HEK293 (cell line): ENCODE measurements around the gene KCNC1.

Source experiments
- CTCF ChIA-PET: fragments of 350-600 bp; formaldehyde crosslinking; extraction: SDS; loops from one replicate; lab custom pipeline; 2021; ENCODE audit warnings: antibody characterized with exemption; lab: Yijun Ruan, JAX
- POLR2A ChIA-PET: fragments of 300-600 bp; formaldehyde crosslinking; extraction: SDS; loops from one replicate; lab custom pipeline; 2020; ENCODE audit warnings: antibody characterized with exemption, inconsistent platforms; lab: Yijun Ruan, JAX
- H3K27ac ChIP-seq: fragments of 200-500 bp; sonication (Bioruptor generic); 2 replicates; pipeline ENCODE4 v1.5.1; 2014; ENCODE audit warnings: low read depth, low read length, control low read depth, inconsistent platforms; ENCODE audit errors: extremely low read depth
- H3K36me3 ChIP-seq, 2 experiments: fragments of 200-500 bp in 1 of 2; sonication (Bioruptor generic) in 1 of 2; 1 replicate in 1 of 2; 2 replicates in 1 of 2; pipeline ENCODE4 v1.5.1; 2014 to 2017; ENCODE audit warnings: inconsistent platforms in 2 of 2, low read length in 2 of 2; ENCODE audit not compliant: control insufficient read depth in 2 of 2, insufficient read depth in 1 of 2
- H3K4me1 ChIP-seq: fragments of 200-500 bp; sonication (Bioruptor generic); 2 replicates; pipeline ENCODE4 v1.5.1; 2014; ENCODE audit warnings: mild to moderate bottlenecking, low read length, inconsistent platforms; ENCODE audit not compliant: control insufficient read depth, insufficient read depth
- H3K4me3 ChIP-seq: 2 replicates; pipeline ENCODE4 v1.5.1; 2011; ENCODE audit warnings: low read depth, mild to moderate bottlenecking, control low read depth, low read length, moderate library complexity
- H3K9me3 ChIP-seq: fragments of 200-500 bp; sonication (Bioruptor generic); 2 replicates; pipeline ENCODE4 v1.5.1; 2014; ENCODE audit warnings: low read depth, low read length, inconsistent platforms; ENCODE audit not compliant: control insufficient read depth, insufficient read depth
- ELK4 ChIP-seq: IDR thresholded peaks from 2 replicates; pipeline ENCODE4 v1.6.1; 2011; ENCODE audit warnings: mild to moderate bottlenecking, low read depth, low read length, borderline replicate concordance
- GLIS1 ChIP-seq: fragments of 450-650 bp; formaldehyde crosslinking; IDR thresholded peaks from 2 replicates; pipeline ENCODE4 v1.5.1; 2016; ENCODE audit warnings: missing biosample characterization, missing genetic modification characterization
- GLIS2 ChIP-seq: fragments of 450-650 bp; formaldehyde crosslinking; IDR thresholded peaks from 2 replicates; pipeline ENCODE4 v1.5.1; 2016; ENCODE audit warnings: missing biosample characterization, missing genetic modification characterization
- WT1 ChIP-seq: fragments of 450-650 bp; formaldehyde crosslinking; IDR thresholded peaks from 2 replicates; pipeline ENCODE4 v1.5.1; 2016; ENCODE audit warnings: missing biosample characterization, missing genetic modification characterization
- ZNF132 ChIP-seq: fragments of 450-650 bp; formaldehyde crosslinking; IDR thresholded peaks from 2 replicates; pipeline ENCODE4 v1.5.1; 2017; ENCODE audit warnings: missing biosample characterization, missing genetic modification characterization, borderline replicate concordance
- ZNF133 ChIP-seq: fragments of 450-650 bp; formaldehyde crosslinking; IDR thresholded peaks from 2 replicates; pipeline ENCODE4 v1.5.1; 2016; ENCODE audit warnings: missing biosample characterization, missing genetic modification characterization
- ZNF16 ChIP-seq: fragments of 450-650 bp; formaldehyde crosslinking; IDR thresholded peaks from 2 replicates; pipeline ENCODE4 v1.5.1; 2016; ENCODE audit warnings: low read depth, missing biosample characterization, missing genetic modification characterization
- ZNF202 ChIP-seq: fragments of 450-650 bp; formaldehyde crosslinking; IDR thresholded peaks from 2 replicates; pipeline ENCODE4 v1.5.1; 2016; ENCODE audit warnings: missing biosample characterization, missing genetic modification characterization, borderline replicate concordance
- ZNF266 ChIP-seq: fragments of 450-650 bp; formaldehyde crosslinking; IDR thresholded peaks from 2 replicates; pipeline ENCODE4 v1.5.1; 2016; ENCODE audit warnings: missing biosample characterization, missing genetic modification characterization, low read depth
- ZNF514 ChIP-seq: fragments of 450-650 bp; formaldehyde crosslinking; IDR thresholded peaks from 2 replicates; pipeline ENCODE4 v1.5.1; 2016; ENCODE audit warnings: missing biosample characterization, missing genetic modification characterization
- ZNF626 ChIP-seq: fragments of 450-650 bp; sonication (Bioruptor Pico); formaldehyde crosslinking; IDR thresholded peaks from 2 replicates; pipeline ENCODE4 v1.5.1; 2018; ENCODE audit warnings: missing biosample characterization, missing genetic modification characterization, inconsistent platforms
- ZNF654 ChIP-seq: fragments of 450-650 bp; formaldehyde crosslinking; IDR thresholded peaks from 2 replicates; pipeline ENCODE4 v1.5.1; 2016; ENCODE audit warnings: low read depth, missing biosample characterization, missing genetic modification characterization
- TF ChIP-seq, protein P1 (sequence below): fragments of 450-650 bp; formaldehyde crosslinking; IDR thresholded peaks from 2 replicates; pipeline ENCODE4 v1.5.1; 2016; ENCODE audit warnings: missing biosample characterization, missing genetic modification characterization, borderline replicate concordance
- TF ChIP-seq, protein P2 (sequence below): fragments of 450-650 bp; formaldehyde crosslinking; IDR thresholded peaks from 2 replicates; pipeline ENCODE4 v1.5.1; 2016; ENCODE audit warnings: missing biosample characterization, missing genetic modification characterization

Gene KCNC1

DNA sequence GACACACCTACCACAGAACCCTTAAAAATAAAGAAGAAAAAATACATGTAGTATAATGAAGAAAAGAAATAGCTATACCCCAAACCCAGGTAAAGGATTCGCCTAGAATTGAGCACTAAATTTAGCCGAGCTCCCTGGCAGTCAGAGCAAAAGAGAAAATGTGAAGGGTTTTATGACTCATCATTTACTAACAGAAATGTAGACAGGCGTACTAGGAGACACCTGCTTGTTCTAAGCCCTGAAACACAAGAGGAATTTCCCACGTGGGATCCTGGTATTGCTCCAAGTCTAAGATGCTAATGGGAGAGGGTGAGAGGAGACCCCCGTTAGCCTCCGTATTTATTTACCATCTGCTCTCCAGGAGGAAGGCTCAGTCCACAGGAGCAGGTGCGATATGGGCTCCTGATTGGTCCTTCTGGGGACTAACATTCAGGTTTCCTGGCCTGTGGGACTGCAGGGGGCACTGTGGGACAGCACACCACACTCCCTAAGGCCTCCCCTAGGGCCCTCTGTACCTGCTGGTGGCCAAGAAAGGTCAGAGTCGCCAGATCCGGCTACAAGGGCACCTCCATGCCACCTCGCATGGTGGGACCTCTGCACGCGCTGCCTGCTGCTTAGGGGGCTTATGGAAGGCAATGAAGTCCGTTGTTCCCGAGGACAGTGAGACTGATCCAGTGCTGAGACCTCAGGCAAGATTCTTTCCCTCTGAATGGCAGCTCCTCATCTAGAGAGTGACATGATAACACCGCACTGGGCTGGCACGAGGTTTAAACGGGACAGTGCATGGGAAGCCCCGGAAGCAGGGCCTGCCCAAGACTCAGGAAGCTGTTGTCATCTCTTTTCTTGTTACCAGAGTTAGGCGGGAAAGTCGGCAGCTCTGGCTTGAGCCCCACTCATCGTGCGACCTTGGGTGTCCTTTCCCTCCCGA is 25.8 kb downstream of the KCNC1 start:
- ChIA-PET CTCF (interaction anchor here (0.6 to 4.7 kb wide), 20 partner anchors 8 to 224 kb away, joined by 3 to 46 read pairs (median 4); no protein-coding TSS in a partner anchor), POLR2A (no interaction called here)
- Histone ChIP-seq H3K36me3 (no peaks in the 10 kb centered on the region), H3K9me3 (no peaks in the 10 kb centered on the region), H3K4me3 (no peak overlapping the region), H3K27ac (no peak overlapping the region), H3K4me1 (no peaks in the 10 kb centered on the region)
- TF ChIP-seq ZNF202 (tag by site-specific recombination) (no peak), ZNF266 (tag by site-specific recombination) (no peak), ZNF133 (tag by site-specific recombination) (no peak), GLIS1 (tag by site-specific recombination) (peak; percentile 68), ZNF654 (tag by site-specific recombination) (peak; percentile 46), GLIS2 (0 out of 2 replicates have a peak, but pooled peaks have one; percentile 15)
- TF ChIP-seq, protein P1, sequence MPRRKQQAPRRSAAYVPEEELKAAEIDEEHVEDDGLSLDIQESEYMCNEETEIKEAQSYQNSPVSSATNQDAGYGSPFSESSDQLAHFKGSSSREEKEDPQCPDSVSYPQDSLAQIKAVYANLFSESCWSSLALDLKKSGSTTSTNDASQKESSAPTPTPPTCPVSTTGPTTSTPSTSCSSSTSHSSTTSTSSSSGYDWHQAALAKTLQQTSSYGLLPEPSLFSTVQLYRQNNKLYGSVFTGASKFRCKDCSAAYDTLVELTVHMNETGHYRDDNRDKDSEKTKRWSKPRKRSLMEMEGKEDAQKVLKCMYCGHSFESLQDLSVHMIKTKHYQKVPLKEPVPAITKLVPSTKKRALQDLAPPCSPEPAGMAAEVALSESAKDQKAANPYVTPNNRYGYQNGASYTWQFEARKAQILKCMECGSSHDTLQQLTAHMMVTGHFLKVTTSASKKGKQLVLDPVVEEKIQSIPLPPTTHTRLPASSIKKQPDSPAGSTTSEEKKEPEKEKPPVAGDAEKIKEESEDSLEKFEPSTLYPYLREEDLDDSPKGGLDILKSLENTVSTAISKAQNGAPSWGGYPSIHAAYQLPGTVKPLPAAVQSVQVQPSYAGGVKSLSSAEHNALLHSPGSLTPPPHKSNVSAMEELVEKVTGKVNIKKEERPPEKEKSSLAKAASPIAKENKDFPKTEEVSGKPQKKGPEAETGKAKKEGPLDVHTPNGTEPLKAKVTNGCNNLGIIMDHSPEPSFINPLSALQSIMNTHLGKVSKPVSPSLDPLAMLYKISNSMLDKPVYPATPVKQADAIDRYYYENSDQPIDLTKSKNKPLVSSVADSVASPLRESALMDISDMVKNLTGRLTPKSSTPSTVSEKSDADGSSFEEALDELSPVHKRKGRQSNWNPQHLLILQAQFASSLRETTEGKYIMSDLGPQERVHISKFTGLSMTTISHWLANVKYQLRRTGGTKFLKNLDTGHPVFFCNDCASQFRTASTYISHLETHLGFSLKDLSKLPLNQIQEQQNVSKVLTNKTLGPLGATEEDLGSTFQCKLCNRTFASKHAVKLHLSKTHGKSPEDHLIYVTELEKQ (tag by site-specific recombination): no peak
- TF ChIP-seq, protein P2, sequence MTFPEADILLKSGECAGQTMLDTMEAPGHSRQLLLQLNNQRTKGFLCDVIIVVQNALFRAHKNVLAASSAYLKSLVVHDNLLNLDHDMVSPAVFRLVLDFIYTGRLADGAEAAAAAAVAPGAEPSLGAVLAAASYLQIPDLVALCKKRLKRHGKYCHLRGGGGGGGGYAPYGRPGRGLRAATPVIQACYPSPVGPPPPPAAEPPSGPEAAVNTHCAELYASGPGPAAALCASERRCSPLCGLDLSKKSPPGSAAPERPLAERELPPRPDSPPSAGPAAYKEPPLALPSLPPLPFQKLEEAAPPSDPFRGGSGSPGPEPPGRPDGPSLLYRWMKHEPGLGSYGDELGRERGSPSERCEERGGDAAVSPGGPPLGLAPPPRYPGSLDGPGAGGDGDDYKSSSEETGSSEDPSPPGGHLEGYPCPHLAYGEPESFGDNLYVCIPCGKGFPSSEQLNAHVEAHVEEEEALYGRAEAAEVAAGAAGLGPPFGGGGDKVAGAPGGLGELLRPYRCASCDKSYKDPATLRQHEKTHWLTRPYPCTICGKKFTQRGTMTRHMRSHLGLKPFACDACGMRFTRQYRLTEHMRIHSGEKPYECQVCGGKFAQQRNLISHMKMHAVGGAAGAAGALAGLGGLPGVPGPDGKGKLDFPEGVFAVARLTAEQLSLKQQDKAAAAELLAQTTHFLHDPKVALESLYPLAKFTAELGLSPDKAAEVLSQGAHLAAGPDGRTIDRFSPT (tag by site-specific recombination): no peak

GRCh38 chr11:17762309-17762974 is 27.9 kb downstream of the KCNC1 start:
- Histone ChIP-seq H3K9me3 (no peaks in the 10 kb centered on the region), H3K4me1 (no peaks in the 10 kb centered on the region), H3K27ac (no peak overlapping the region), H3K4me3 (no peak overlapping the region), H3K36me3 (no peaks in the 10 kb centered on the region)
- CTCF ChIA-PET: interaction anchor here (0.6 to 4.7 kb wide), 3 partner anchors 32 to 216 kb away, joined by 3 to 46 read pairs (median 7); no protein-coding TSS in a partner anchor
- TF ChIP-seq ZNF16 (tag by site-specific recombination) (no peak), ELK4 (no peak), ZNF132 (tag by site-specific recombination) (no peak), ZNF626 (tag by site-specific recombination) (no peak), ZNF514 (no peak), WT1 (tag by site-specific recombination) (no peak)
- POLR2A ChIA-PET: interaction anchor here (0.6 kb wide), 1 partner anchor 11 kb away, joined by 3 read pairs; no protein-coding TSS in a partner anchor
